GM12878 (cell line): Measurements from ENCODE around the gene AK5. TPM values are rescaled to one million over a fixed set of nuclear protein-coding genes. Genes with fewer than 3 reads are reported as not detected.

ENCODE experiments used
- ATAC-seq: fragments of 200-7000 bp; cut with Tn5 transposase; 3 replicates; pipeline ENCODE4 v1.9.1; 2020; ENCODE audit warnings: mild to moderate bottlenecking, moderate library complexity
- BruUV-seq: library from RNA; stranded (reverse); fragments of 400-500 nt; replicated peaks from 2 replicates; lab custom pipeline; 2021; lab: Mats Ljungman, UMichigan
- CTCF ChIA-PET: fragments of 300-600 bp; sonication (Branson Sonifier 250); formaldehyde crosslinking; extraction: SDS; loops from one replicate; lab custom pipeline; 2021; ENCODE audit warnings: inconsistent platforms; lab: Yijun Ruan, JAX
- POLR2A ChIA-PET: fragments of 350-600 bp; formaldehyde crosslinking; extraction: SDS; loops from one replicate; lab custom pipeline; 2021; ENCODE audit warnings: inconsistent platforms; lab: Charles Lee
- RAD21 ChIA-PET: fragments of 300-600 bp; sonication (Branson Sonifier 250); formaldehyde crosslinking; loops from one replicate; lab custom pipeline; 2023; ENCODE audit warnings: antibody characterized with exemption; ENCODE audit not compliant: unreplicated experiment; lab: Charles Lee
- SMC1A ChIA-PET: fragments of 300-600 bp; sonication (Branson Sonifier 250); formaldehyde crosslinking; loops from one replicate; lab custom pipeline; 2023; ENCODE audit not compliant: unreplicated experiment, uncharacterized antibody; lab: Charles Lee
- DNase-seq: peaks from one replicate; pipeline ENCODE4 v3.0.0-alpha.2; 2011; ENCODE audit warnings: low read depth, low spot score
- FAIRE-seq: peaks from 3 replicates; lab custom pipeline; 2011; peaks lifted over from hg19 to GRCh38; lab: Jason Lieb, UNC
- H2AFZ ChIP-seq: 2 replicates; pipeline ENCODE4 v1.6.0; 2011; ENCODE audit warnings: low read depth, low read length, control low read depth; ENCODE audit not compliant: control insufficient read depth
- H3K27ac ChIP-seq: 2 replicates; pipeline ENCODE4 v1.5.1; 2011; ENCODE audit warnings: control low read depth; ENCODE audit not compliant: control insufficient read depth, insufficient read depth
- H3K27me3 ChIP-seq, 2 experiments: replicated peaks in 1 of 2; 2 replicates each; pipeline versions ENCODE4 v1.6.0 to v1.6.1; 2011; ENCODE audit warnings: low read length in 1 of 2; ENCODE audit not compliant: control insufficient read depth in 2 of 2, insufficient read depth in 2 of 2
- H3K36me3 ChIP-seq, 2 experiments: 2 replicates each; pipeline ENCODE4 v1.5.1; 2011; ENCODE audit warnings: low read length in 1 of 2; ENCODE audit not compliant: control insufficient read depth in 2 of 2, insufficient read depth in 2 of 2
- H3K4me1 ChIP-seq: 2 replicates; pipeline ENCODE4 v1.6.1; 2011; ENCODE audit warnings: mild to moderate bottlenecking, low read length, moderate library complexity, mixed read lengths; ENCODE audit not compliant: control insufficient read depth, insufficient read depth
- H3K4me2 ChIP-seq: 2 replicates; pipeline ENCODE4 v1.6.0; 2011; ENCODE audit warnings: control low read depth; ENCODE audit not compliant: control insufficient read depth, insufficient read depth
- H3K4me3 ChIP-seq: fragments of 200-600 bp; sonication (generic); 2 replicates; pipeline ENCODE4 v1.5.1; 2016
- H3K79me2 ChIP-seq: 2 replicates; pipeline ENCODE4 v1.6.0; 2011; ENCODE audit warnings: low read length; ENCODE audit not compliant: control insufficient read depth, insufficient read depth
- H3K9ac ChIP-seq: 2 replicates; pipeline ENCODE4 v1.8.0; 2011; ENCODE audit warnings: low read length, control low read depth, mixed read lengths; ENCODE audit not compliant: control insufficient read depth, insufficient read depth
- H3K9me3 ChIP-seq: replicated peaks from 3 replicates; pipeline ENCODE4 v1.5.1; 2011; ENCODE audit warnings: mild to moderate bottlenecking, low read length; ENCODE audit not compliant: control insufficient read depth, insufficient read depth
- H4K20me1 ChIP-seq: 2 replicates; pipeline ENCODE4 v1.6.0; 2011; ENCODE audit not compliant: control insufficient read depth, insufficient read depth
- ATF7 ChIP-seq: fragments of 450-650 bp; IDR thresholded peaks from 2 replicates; pipeline ENCODE4 v1.6.1; 2016; ENCODE audit warnings: low read depth, mild to moderate bottlenecking
- BHLHE40 ChIP-seq, 2 experiments: fragments of 450-650 bp in 1 of 2; IDR thresholded peaks; 2 replicates each; pipeline ENCODE4 v1.6.1; 2011 to 2017; ENCODE audit warnings: low read depth in 2 of 2, borderline replicate concordance in 1 of 2, improper control_type of control experiment in 1 of 2, low read length in 1 of 2, mild to moderate bottlenecking in 1 of 2
- BRCA1 ChIP-seq: IDR thresholded peaks from 2 replicates; pipeline ENCODE4 v1.6.1; 2011; ENCODE audit warnings: low read depth, low read length, improper control_type of control experiment
- CUX1 ChIP-seq: IDR thresholded peaks from 2 replicates; pipeline ENCODE4 v1.6.1; 2012; ENCODE audit warnings: improper control_type of control experiment, low read depth, low read length; ENCODE audit not compliant: insufficient replicate concordance
- ETV6 ChIP-seq, 2 experiments: fragments of 450-650 bp in 1 of 2; IDR thresholded peaks in 1 of 2; conservative IDR thresholded peaks in 1 of 2; 2 replicates each; pipeline ENCODE4 v1.6.1; 2014; ENCODE audit warnings: antibody characterized with exemption in 1 of 2, borderline replicate concordance in 1 of 2, low read depth in 1 of 2, mild to moderate bottlenecking in 1 of 2, moderate library complexity in 1 of 2
- FOS ChIP-seq: IDR thresholded peaks from 3 replicates; pipeline ENCODE4 v1.6.1; 2011; ENCODE audit warnings: borderline replicate concordance; ENCODE audit not compliant: insufficient read length; ENCODE audit errors: extremely low read depth
- GATAD2B ChIP-seq: fragments of 450-650 bp; conservative IDR thresholded peaks from 2 replicates; pipeline ENCODE4 v1.6.1; 2017; ENCODE audit warnings: low read depth, mild to moderate bottlenecking, moderate library complexity
- HSF1 ChIP-seq: fragments of 150-350 bp; IDR thresholded peaks from 2 replicates; pipeline ENCODE4 v1.6.1; 2014; ENCODE audit warnings: mild to moderate bottlenecking, low read depth, low read length
- KAT2A ChIP-seq: conservative IDR thresholded peaks from 2 replicates; pipeline ENCODE4 v1.6.1; 2011; ENCODE audit warnings: low read depth, low read length; ENCODE audit not compliant: control insufficient read depth
- KDM1A ChIP-seq: fragments of 200-600 bp; sonication (generic); IDR thresholded peaks from 2 replicates; pipeline ENCODE4 v1.6.1; 2016; ENCODE audit warnings: borderline replicate concordance
- MEF2A ChIP-seq: IDR thresholded peaks from 2 replicates; pipeline ENCODE4 v1.6.1; 2011; ENCODE audit warnings: low read depth, mild to moderate bottlenecking, low read length, moderate library complexity; ENCODE audit not compliant: insufficient read depth
- MXI1 ChIP-seq: fragments of 150-350 bp; IDR thresholded peaks from 2 replicates; pipeline ENCODE4 v1.6.1; 2011; ENCODE audit warnings: low read depth, mild to moderate bottlenecking, inconsistent platforms, low read length, improper control_type of control experiment
- NFYA ChIP-seq: IDR thresholded peaks from 2 replicates; pipeline ENCODE4 v1.6.1; 2011; ENCODE audit warnings: low read depth, mild to moderate bottlenecking, low read length, improper control_type of control experiment, borderline replicate concordance
- NR2C1 ChIP-seq: fragments of 450-650 bp; IDR thresholded peaks from 2 replicates; pipeline ENCODE4 v1.6.1; 2017; ENCODE audit warnings: antibody characterized with exemption, mild to moderate bottlenecking, moderate library complexity
- PAX8 ChIP-seq: fragments of 450-650 bp; IDR thresholded peaks from 2 replicates; pipeline ENCODE4 v1.6.1; 2017; ENCODE audit warnings: mild to moderate bottlenecking, moderate library complexity
- RFX5 ChIP-seq: IDR thresholded peaks from 2 replicates; pipeline ENCODE4 v1.6.1; 2011; ENCODE audit warnings: low read depth, low read length, improper control_type of control experiment
- SMAD1 ChIP-seq: fragments of 450-650 bp; IDR thresholded peaks from 2 replicates; pipeline ENCODE4 v1.6.1; 2018; ENCODE audit warnings: mild to moderate bottlenecking, low read depth; ENCODE audit not compliant: partially characterized antibody
- STAT3 ChIP-seq: IDR thresholded peaks from 2 replicates; pipeline ENCODE4 v1.6.1; 2011; ENCODE audit warnings: low read depth, low read length, improper control_type of control experiment
- TCF3 ChIP-seq: IDR thresholded peaks from 2 replicates; pipeline ENCODE4 v1.6.1; 2012; ENCODE audit warnings: low read depth, mild to moderate bottlenecking, low read length, borderline replicate concordance; ENCODE audit not compliant: insufficient read depth
- ZBED1 ChIP-seq: IDR thresholded peaks from 2 replicates; pipeline ENCODE4 v1.6.1; 2016; ENCODE audit warnings: borderline replicate concordance
- in situ Hi-C: fragments of 300-500 bp; cut with MboI; formaldehyde crosslinking; loops from 9 replicates; pipeline ENCODE4 v1.14.3; 2018; ENCODE audit warnings: mixed read lengths
- intact Hi-C: fragments of 100-400 bp; cut with micrococcal nuclease; formaldehyde crosslinking; loops from one replicate; pipeline ENCODE4 v1.14.2; 2022; ENCODE audit not compliant: unreplicated experiment
- polyA plus RNA-seq, 11 experiments: library from polyadenylated mRNA; depleted of rRNA in 4 of 11; unstranded in 6 of 11; stranded (reverse) in 5 of 11; fragments of >200 nt; fragmentation: Nextera tagmentation in 4 of 11; fragmentation: Illumina TruSeq in 1 of 11; extraction: Ambion mirVana in 4 of 11; extraction: Trizol in 1 of 11; gene quantifications; 1 replicate in 1 of 11; 2 replicates in 10 of 11; pipeline versions ENCODE4 v1.2.1 to v1.2.3, GENCODE V29; 2011 to 2016; ENCODE audit warnings: inconsistent platforms in 2 of 11, missing spikeins in 2 of 11, low read depth in 1 of 11
- total RNA-seq, 4 experiments: library from RNA; depleted of rRNA in 3 of 4; stranded (reverse); fragments of >200 nt in 3 of 4; fragmentation: Illumina TruSeq in 1 of 4; extraction: Trizol in 1 of 4; gene quantifications; 2 replicates each; pipeline versions ENCODE4 v1.2.1 to v1.2.3, GENCODE V29; 2013 to 2021

The AK5 gene
- total and polyA plus RNA-seq, 10 of the 15 experiments (the other 5 are each of a cell fraction or from before 2014, with no cell fraction given), result 0.08 to 0.33 TPM; not detected in 8

DNA sequence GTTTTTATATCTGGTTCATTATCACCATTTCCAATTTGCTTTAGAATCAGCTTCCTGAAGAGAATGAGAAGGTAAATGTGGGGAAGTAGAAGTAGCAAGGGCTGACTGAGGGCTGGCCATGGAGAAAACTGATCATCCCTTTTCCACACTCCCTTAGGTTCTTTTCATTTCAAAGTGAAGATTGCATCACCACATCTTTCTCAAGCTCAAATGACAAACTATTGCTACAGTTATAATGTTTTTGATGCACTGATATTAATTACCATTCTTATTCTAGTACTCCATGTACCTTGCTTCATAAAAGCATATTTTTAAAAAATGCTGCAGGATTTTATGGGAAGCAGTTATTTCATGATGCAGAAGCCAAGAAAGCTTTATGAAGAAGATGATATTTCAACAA, 7.9 kb upstream of the AK5 start:
- no peaks in the 10 kb centered on the region for H3K79me2 ChIP-seq
- no peaks in the 10 kb centered on the region for H3K4me1 ChIP-seq
- RAD21 ChIA-PET, result no interaction called here
- H2AFZ ChIP-seq, result no peak overlapping the region
- no peak for TF ChIP-seq PAX8
- no peak for TF ChIP-seq SMAD1
- no peak for TF ChIP-seq STAT3
- no peak for TF ChIP-seq MXI1
- no peak for TF ChIP-seq ZBED1
- no peak for TF ChIP-seq FOS
- TF ChIP-seq GATAD2B, result no peak
- no peak for TF ChIP-seq ETV6 (conservative IDR thresholded peaks at IDR 0.05 in 1 of 2, IDR thresholded peaks at IDR 0.05 in 1 of 2; ENCODE audit: borderline replicate concordance in 1 of 2, low read depth in 1 of 2)
- no peak for TF ChIP-seq RFX5
- no peak for TF ChIP-seq KDM1A
- TF ChIP-seq ATF7, result no peak
- TF ChIP-seq CUX1, result no peak
- no peak for TF ChIP-seq NFYA
- no peak for TF ChIP-seq BHLHE40 (IDR thresholded peaks at IDR 0.05; ENCODE audit: borderline replicate concordance in 1 of 2, low read depth in 2 of 2, low read length in 1 of 2)
- no peak for TF ChIP-seq HSF1
- no peak for TF ChIP-seq KAT2A
- TF ChIP-seq BRCA1, result no peak
- no peak for TF ChIP-seq MEF2A
- no peak for TF ChIP-seq NR2C1
- no peak for TF ChIP-seq TCF3
- DNase-seq (no peak), FAIRE-seq (no peak), ATAC-seq (no peak)
- intact Hi-C loops (no loop called here), in situ Hi-C loops (no loop called here)
- H3K4me3 ChIP-seq, result no peak overlapping the region
- no peak overlapping the region for H3K9ac ChIP-seq
- no peaks in the 10 kb centered on the region for H4K20me1 ChIP-seq
- H3K4me2 ChIP-seq, result no peak overlapping the region
- POLR2A ChIA-PET, result no interaction called here
- no peaks in the 10 kb centered on the region for H3K36me3 ChIP-seq
- no peak overlapping the region for H3K27ac ChIP-seq
- no TSS peak for BruUV-seq
- no peaks in the 10 kb centered on the region; the same call in 2 of the 3 replicates for H3K9me3 ChIP-seq
- CTCF ChIA-PET, result no interaction called here
- H3K27me3 ChIP-seq, result no peaks in the 10 kb centered on the region; a peak in 1 of 4 replicates
- SMC1A ChIA-PET, result interaction anchor here (0.8 to 1.0 kb wide), 2 partner anchors 16 to 29 kb away, joined by 3 read pairs; no protein-coding TSS in a partner anchor
